Sciatic nerve (tissue), 2 donors: ENCODE measurements around the gene CHCHD6. TPM values are rescaled to one million over a fixed set of nuclear protein-coding genes. Genes with fewer than 3 reads are reported as not detected.
A peak's percentile ranks its signal among the peaks of the same experiment; 100 is the strongest.

Experiments used
- ATAC-seq: fragments of 200-7000 bp; cut with Tn5 transposase; one replicate; pipeline ENCODE4 v1.9.1; 2020; ENCODE audit warnings: mild to moderate bottlenecking, moderate library complexity
- DNase-seq: peaks from one replicate; pipeline ENCODE4 v3.0.0-alpha.2; 2020; ENCODE audit warnings: low spot score
- intact Hi-C: fragments of 100-400 bp; cut with DNase I; formaldehyde crosslinking; loops from one replicate; pipeline ENCODE4 v1.14.2; 2022
- total RNA-seq: library from RNA; stranded (reverse); fragmentation: NEBNext Ultra II Directional; extraction: Animal tissue kit (Norgen Biotek cat#: 25700); gene quantifications from one replicate; pipeline ENCODE4 v1.2.1, GENCODE V29; 2021
- donor health status: DM: no; HTN: no; CAD: no.
- donor health status: DM: no; HTN: no; CAD: no.

The CHCHD6 gene
- total RNA-seq, 1 donor from 2014 or later, result 19.1 TPM

- DNase-seq (no peak), ATAC-seq (no peak)
- intact Hi-C loops, result no loop called here
Observed at GRCh38 chr3:126985132-126985985, 281.3 kb downstream of the CHCHD6 start.

GRCh38 chr3:126986001-126986400 lies 282.0 kb downstream of the CHCHD6 start:
- no peak for DNase-seq
- intact Hi-C loops, result no loop called here
- no peak for ATAC-seq

- no peak for DNase-seq
- intact Hi-C loops, result no loop called here
- ATAC-seq, result no peak
Observed at GRCh38 chr3:126987129-126987528, 283.1 kb downstream of the CHCHD6 start.

GRCh38 chr3:126987596-126987995 lies 283.6 kb downstream of the CHCHD6 start:
- no peak for ATAC-seq
- intact Hi-C loops, result no loop called here
- DNase-seq, result no peak

GRCh38 chr3:126988451-126989021 lies 284.5 kb downstream of the CHCHD6 start:
- ATAC-seq (no peak), DNase-seq (no peak)
- intact Hi-C loops, result no loop called here

- DNase-seq, result no peak
- intact Hi-C loops, result loop anchor here (10.0 kb wide), 1 partner anchor 305 kb away; no protein-coding TSS in a partner anchor
Observed at GRCh38 chr3:126989316-126990023, 285.4 kb downstream of the CHCHD6 start.

GRCh38 chr3:126990024-126990700 lies 286.1 kb downstream of the CHCHD6 start:
- DNase-seq (no peak), ATAC-seq (no peak)
- intact Hi-C loops, result loop anchor here (10.0 kb wide), 1 partner anchor 305 kb away; no protein-coding TSS in a partner anchor

More at GRCh38 chr3:126989316-126990023, 285.4 kb downstream of the CHCHD6 start:
- no peak for ATAC-seq

- ATAC-seq, result no peak
- DNase-seq, result no peak
- intact Hi-C loops, result loop anchor here (10.0 kb wide), 1 partner anchor 306 kb away; no protein-coding TSS in a partner anchor
Observed at GRCh38 chr3:126990890-126991289, 286.9 kb downstream of the CHCHD6 start.

GRCh38 chr3:126991366-126992200 lies 287.5 kb downstream of the CHCHD6 start:
- intact Hi-C loops, result loop anchor here (10.0 kb wide), 1 partner anchor 307 kb away; no protein-coding TSS in a partner anchor
- DNase-seq (no peak), ATAC-seq (no peak)

GRCh38 chr3:126992216-126992615 lies 288.2 kb downstream of the CHCHD6 start:
- no peak for DNase-seq
- no peak for ATAC-seq
- intact Hi-C loops, result loop anchor here (10.0 kb wide), 1 partner anchor 307 kb away; no protein-coding TSS in a partner anchor

- no peak for ATAC-seq
- intact Hi-C loops, result loop anchor here (10.0 kb wide), 1 partner anchor 308 kb away; no protein-coding TSS in a partner anchor
- DNase-seq, result no peak
Observed at GRCh38 chr3:126992776-126993175, 288.7 kb downstream of the CHCHD6 start.

GRCh38 chr3:126993436-126993835 lies 289.4 kb downstream of the CHCHD6 start:
- no peak for ATAC-seq
- no peak for DNase-seq
- intact Hi-C loops, result loop anchor here (10.0 kb wide), 1 partner anchor 309 kb away; no protein-coding TSS in a partner anchor

- DNase-seq, result no peak
- intact Hi-C loops, result loop anchor here (10.0 kb wide), 1 partner anchor 310 kb away; no protein-coding TSS in a partner anchor
- peak; percentile 61 for ATAC-seq
Observed at GRCh38 chr3:126994661-126995245, 290.7 kb downstream of the CHCHD6 start.

- ATAC-seq (no peak), DNase-seq (no peak)
- intact Hi-C loops, result loop anchor here (10.0 kb wide), 1 partner anchor 311 kb away; no protein-coding TSS in a partner anchor
Observed at GRCh38 chr3:126995254-126995780, 291.3 kb downstream of the CHCHD6 start.

- DNase-seq (no peak), ATAC-seq (no peak)
- intact Hi-C loops, result loop anchor here (10.0 kb wide), 1 partner anchor 311 kb away; no protein-coding TSS in a partner anchor
Observed at GRCh38 chr3:126995926-126996512, 292.0 kb downstream of the CHCHD6 start.

GRCh38 chr3:126996905-126997304 lies 292.9 kb downstream of the CHCHD6 start:
- DNase-seq, result no peak
- intact Hi-C loops, result loop anchor here (10.0 kb wide), 1 partner anchor 312 kb away; no protein-coding TSS in a partner anchor
- ATAC-seq, result no peak
